Brain microvascular endothelial cell (primary cell): Measurements from ENCODE around the gene C1orf115.
"Not testable (repeated sequence)": the region's sequence is repeated elsewhere in the genome, so short reads cannot be mapped to it uniquely, and the experiment has no call there.

Experiments used
- DNase-seq: peaks from one replicate; pipeline ENCODE4 v3.0.0-alpha.2; 2020
- H3K27ac ChIP-seq: fragments of 250-450 bp; sonication (Bioruptor Pico); 2 replicates; pipeline ENCODE4 v1.5.1; 2020; ENCODE audit warnings: mild to moderate bottlenecking, moderate library complexity
- H3K27me3 ChIP-seq: fragments of 250-450 bp; sonication (Bioruptor Pico); replicated peaks from 2 replicates; pipeline ENCODE4 v1.5.1; 2020; ENCODE audit warnings: mild to moderate bottlenecking
- H3K36me3 ChIP-seq: fragments of 250-450 bp; sonication (Bioruptor Pico); replicated peaks from 2 replicates; pipeline ENCODE4 v1.5.1; 2020; ENCODE audit warnings: mild to moderate bottlenecking
- H3K4me3 ChIP-seq: 2 replicates; pipeline ENCODE4 v1.5.1; 2011; ENCODE audit warnings: low read depth, mild to moderate bottlenecking, control low read depth, low read length, moderate library complexity
- in situ Hi-C: cut with HindIII; loops from 2 replicates; pipeline ENCODE4 v1.10.0; 2017; ENCODE audit warnings: low sequenced_read_pairs, low pct_ligation_motif_present
- TF ChIP-seq, protein P1 (sequence below): IDR thresholded peaks from 2 replicates; pipeline ENCODE4 v1.5.1; 2011; ENCODE audit warnings: low read depth, mild to moderate bottlenecking, moderate library complexity, low read length, control low read depth, inconsistent platforms; ENCODE audit errors: missing control alignments

C1orf115 gene

DNA sequence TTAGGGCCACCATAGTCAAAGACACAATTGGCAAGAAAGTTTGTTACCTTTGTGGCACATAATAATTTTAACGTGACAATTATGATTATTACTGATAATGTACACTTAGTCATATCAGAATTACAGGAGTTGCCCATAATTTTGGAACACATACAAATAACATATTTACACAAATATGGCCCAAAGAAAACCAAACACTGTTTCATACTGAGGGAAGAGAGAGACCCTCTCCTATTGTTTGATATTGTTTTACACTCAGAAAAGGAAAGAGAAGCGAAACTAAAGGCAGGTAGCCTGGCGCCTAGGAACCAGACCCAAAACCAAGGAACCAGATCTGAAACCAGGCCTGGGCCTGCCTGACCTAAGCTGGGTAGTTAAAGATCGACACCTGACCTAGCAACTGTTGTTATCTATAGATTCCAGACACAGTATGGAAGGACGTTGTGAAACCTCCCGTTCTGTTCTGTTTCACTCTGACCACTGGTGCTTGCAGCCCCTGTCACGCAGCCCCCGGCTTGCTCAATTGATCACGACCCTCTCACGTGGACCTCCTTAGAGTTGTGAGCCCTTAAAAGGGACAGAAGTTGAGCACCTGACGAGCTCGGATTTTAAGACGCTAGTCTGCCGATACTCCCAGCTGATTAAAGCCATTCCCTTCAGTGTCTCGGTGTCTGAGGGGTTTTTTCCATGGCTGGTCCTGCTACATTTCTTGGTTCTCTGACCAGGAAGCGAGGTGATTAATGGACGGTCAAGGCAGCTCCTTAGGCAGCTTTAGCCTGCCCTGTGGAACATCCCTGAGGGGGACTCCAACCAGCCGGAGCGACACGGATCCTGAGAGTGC is 27.9 kb downstream of the C1orf115 start:
- TF ChIP-seq, protein P1, sequence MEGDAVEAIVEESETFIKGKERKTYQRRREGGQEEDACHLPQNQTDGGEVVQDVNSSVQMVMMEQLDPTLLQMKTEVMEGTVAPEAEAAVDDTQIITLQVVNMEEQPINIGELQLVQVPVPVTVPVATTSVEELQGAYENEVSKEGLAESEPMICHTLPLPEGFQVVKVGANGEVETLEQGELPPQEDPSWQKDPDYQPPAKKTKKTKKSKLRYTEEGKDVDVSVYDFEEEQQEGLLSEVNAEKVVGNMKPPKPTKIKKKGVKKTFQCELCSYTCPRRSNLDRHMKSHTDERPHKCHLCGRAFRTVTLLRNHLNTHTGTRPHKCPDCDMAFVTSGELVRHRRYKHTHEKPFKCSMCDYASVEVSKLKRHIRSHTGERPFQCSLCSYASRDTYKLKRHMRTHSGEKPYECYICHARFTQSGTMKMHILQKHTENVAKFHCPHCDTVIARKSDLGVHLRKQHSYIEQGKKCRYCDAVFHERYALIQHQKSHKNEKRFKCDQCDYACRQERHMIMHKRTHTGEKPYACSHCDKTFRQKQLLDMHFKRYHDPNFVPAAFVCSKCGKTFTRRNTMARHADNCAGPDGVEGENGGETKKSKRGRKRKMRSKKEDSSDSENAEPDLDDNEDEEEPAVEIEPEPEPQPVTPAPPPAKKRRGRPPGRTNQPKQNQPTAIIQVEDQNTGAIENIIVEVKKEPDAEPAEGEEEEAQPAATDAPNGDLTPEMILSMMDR: no peak
- Histone ChIP-seq H3K36me3 (no peaks in the 10 kb centered on the region), H3K27ac (no peak overlapping the region), H3K27me3 (no peaks in the 10 kb centered on the region), H3K4me3 (no peak overlapping the region)
- DNase-seq: no peak
- in situ Hi-C loops: no loop called here

DNA sequence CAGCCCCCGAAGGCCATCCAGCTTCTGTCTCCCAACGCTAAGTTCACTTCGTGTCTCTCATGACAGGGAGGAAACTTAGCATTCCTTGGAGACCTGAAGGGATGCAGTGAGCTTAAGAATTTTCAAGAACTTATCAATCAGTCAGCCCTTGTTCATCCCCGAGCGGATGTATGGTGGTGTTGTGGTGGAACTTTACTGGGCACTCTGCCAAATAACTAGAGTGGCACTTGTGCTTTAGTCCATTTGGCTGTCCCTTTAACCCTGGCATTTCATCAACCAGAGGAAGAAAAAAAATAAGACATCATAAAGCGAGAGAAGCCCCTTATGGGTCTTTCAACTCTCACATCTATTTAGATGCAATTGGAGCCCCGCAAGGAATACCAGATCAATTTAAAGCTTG is 31.1 kb downstream of the C1orf115 start:
- in situ Hi-C loops, H3K27ac ChIP-seq, DNase-seq, H3K27me3 ChIP-seq, H3K4me3 ChIP-seq, H3K36me3 ChIP-seq: not testable (repeated sequence)

DNA sequence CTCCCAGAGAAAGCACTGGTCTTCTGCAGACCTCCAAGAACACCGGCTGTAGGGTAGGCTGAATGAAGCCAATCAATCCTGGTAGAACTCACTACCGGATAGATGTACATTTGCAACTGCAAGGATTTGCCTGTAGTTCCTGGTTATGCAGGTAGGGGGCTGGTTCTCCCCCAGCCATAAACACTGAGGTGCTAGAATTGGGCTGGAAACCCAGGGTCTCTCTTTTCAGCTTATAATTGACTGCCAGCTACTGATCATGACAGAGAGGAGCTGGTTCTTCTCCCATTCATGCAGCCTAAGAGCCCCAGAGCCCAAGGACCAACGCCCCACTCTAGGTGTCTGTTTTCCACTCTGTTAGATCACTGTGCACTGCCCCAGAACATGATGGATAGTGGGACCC is 36.5 kb downstream of the C1orf115 start:
- TF ChIP-seq, protein P1: peak; percentile 51
- Histone ChIP-seq H3K27me3 (no peaks in the 10 kb centered on the region), H3K27ac (no peak overlapping the region), H3K4me3 (no peak overlapping the region), H3K36me3 (no peaks in the 10 kb centered on the region)
- DNase-seq: no peak
- in situ Hi-C loops: no loop called here

DNA sequence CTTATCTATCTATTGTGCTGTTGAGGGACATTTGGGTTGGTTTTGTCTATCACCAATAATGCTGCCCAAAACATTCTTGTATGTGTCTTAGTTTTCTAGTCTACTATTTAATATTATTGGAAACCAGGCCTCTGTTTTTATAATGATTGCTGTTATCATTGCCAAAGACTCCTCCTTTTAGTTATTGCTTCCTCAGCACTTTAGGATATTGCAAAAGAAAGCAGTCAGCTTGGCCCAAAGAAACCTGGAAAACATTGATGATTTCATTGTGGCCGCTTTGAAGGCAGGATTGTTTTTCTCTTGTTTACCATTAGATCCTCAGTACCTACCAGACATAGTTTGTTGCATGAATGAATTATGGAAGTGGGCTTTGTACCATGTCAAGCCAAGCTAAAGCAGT is 37.4 kb downstream of the C1orf115 start:
- in situ Hi-C loops: no loop called here
- Histone ChIP-seq H3K27ac (no peak overlapping the region), H3K36me3 (no peaks in the 10 kb centered on the region), H3K27me3 (no peaks in the 10 kb centered on the region), H3K4me3 (no peak overlapping the region)
- TF ChIP-seq, protein P1: no peak
- DNase-seq: no peak

DNA sequence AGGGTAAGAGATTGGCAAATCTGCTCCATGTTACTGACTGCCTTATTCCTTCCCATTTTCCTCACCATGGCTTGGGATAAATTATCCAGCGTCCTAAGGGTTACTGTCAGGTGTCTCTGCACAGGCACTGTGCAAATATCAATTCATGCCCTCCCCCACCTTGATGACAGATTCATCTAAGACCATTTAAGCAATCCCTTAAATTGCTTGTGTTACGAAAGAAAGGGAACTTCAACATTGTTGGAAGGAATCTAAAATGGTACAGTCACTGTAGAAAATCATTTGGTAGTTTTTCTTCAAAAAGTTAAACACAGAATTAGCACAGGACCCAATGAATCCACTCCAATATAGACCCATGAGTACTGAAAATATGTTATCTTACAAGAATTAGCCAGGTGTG is 40.3 kb downstream of the C1orf115 start:
- TF ChIP-seq, protein P1: no peak
- no peaks in the 10 kb centered on the region for H3K36me3 ChIP-seq
- no peak for DNase-seq
- in situ Hi-C loops: no loop called here
- H3K4me3 ChIP-seq: no peak overlapping the region
- H3K27me3 ChIP-seq: no peaks in the 10 kb centered on the region
- H3K27ac ChIP-seq: no peak overlapping the region

DNA sequence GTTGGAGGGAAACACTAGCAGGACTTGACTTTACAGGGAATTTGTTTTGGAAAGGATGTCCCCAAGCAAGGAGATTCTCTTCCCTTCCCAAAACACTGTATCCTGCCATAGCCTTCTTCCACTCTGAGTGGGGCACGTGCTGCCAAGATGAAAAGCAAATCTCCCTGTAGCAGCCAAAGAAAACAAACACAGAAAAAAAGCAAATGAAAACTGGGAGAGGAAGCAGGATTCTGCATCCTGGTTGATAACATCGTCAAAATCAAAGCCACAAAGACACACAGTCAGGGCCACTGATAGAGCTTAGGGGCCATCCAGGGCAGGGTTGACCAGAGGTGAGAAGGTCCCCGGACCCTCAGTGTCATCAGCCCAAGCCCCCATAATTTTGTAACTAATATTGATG is 42.0 kb downstream of the C1orf115 start:
- Histone ChIP-seq H3K4me3 (no peak overlapping the region), H3K36me3 (no peaks in the 10 kb centered on the region), H3K27ac (no peak overlapping the region), H3K27me3 (no peaks in the 10 kb centered on the region)
- in situ Hi-C loops: no loop called here
- TF ChIP-seq, protein P1: no peak
- DNase-seq: no peak
